Large intestine (tissue), 1 donor: ENCODE data around the gene CYB561A3. TPM values are rescaled to one million over a fixed set of nuclear protein-coding genes. Genes with fewer than 3 reads are reported as not detected.

Source experiments
- polyA plus RNA-seq: library from polyadenylated mRNA; unstranded; fragments of 120-200 nt; gene quantifications from one replicate; pipeline ENCODE4 v1.2.1, GENCODE V29; 2013

CYB561A3 gene
- polyA plus RNA-seq, 1 donor = 31.1 TPM

Other genes starting within 250 kb of the CYB561A3 start
- 32.0 TPM for gene VPS37C, start 200.5 kb downstream of the CYB561A3 start, polyA plus RNA-seq
- gene PGA3, start 158.4 kb downstream of the CYB561A3 start, polyA plus RNA-seq = 0.63 TPM
- gene PGA4, start 139.5 kb downstream of the CYB561A3 start, polyA plus RNA-seq = 3.3 TPM
- gene PGA5, start 120.7 kb downstream of the CYB561A3 start, polyA plus RNA-seq = 0.40 TPM
- 5.1 TPM for gene VWCE, start 66.6 kb downstream of the CYB561A3 start, polyA plus RNA-seq
- gene DDB1, start 28.8 kb downstream of the CYB561A3 start, polyA plus RNA-seq = 157 TPM
- gene TKFC, start 28.7 kb downstream of the CYB561A3 start, polyA plus RNA-seq = 285 TPM
- 45.6 TPM for gene TMEM138, start 492 bp upstream of the CYB561A3 start, polyA plus RNA-seq
- 28.1 TPM for gene TMEM216, start 30.7 kb upstream of the CYB561A3 start, polyA plus RNA-seq
- 93.4 TPM for gene CPSF7, start 68.1 kb upstream of the CYB561A3 start, polyA plus RNA-seq
- gene SDHAF2, start 68.2 kb upstream of the CYB561A3 start, polyA plus RNA-seq = 38.1 TPM
- gene LRRC10B, start 146.9 kb upstream of the CYB561A3 start, polyA plus RNA-seq = 1.3 TPM
- 12.1 TPM for gene SYT7, start 219.2 kb upstream of the CYB561A3 start, polyA plus RNA-seq